Fibroblast of lung (primary cell): ENCODE measurements around the gene DNAJC6. TPM values are rescaled to one million over a fixed set of nuclear protein-coding genes. Genes with fewer than 3 reads are reported as not detected.

Source experiments
- DNase-seq, 2 donors: peaks; one replicate each; pipeline versions ENCODE4 v3.0.0 to v3.0.0-alpha.2; 2010; ENCODE audit warnings: low read depth in 2 of 2
- H2AFZ ChIP-seq: 2 replicates; pipeline ENCODE4 v1.5.1; 2012; ENCODE audit warnings: low read length, control low read depth, inconsistent platforms
- H3K27ac ChIP-seq: 2 replicates; pipeline ENCODE4 v1.5.1; 2011; ENCODE audit warnings: low read length, control low read depth; ENCODE audit not compliant: insufficient read depth
- H3K27me3 ChIP-seq: 2 replicates; pipeline ENCODE4 v1.5.1; 2011; ENCODE audit warnings: mild to moderate bottlenecking, low read length; ENCODE audit not compliant: control insufficient read depth, insufficient read depth
- H3K36me3 ChIP-seq: 2 replicates; pipeline ENCODE4 v1.5.1; 2011; ENCODE audit warnings: low read length; ENCODE audit not compliant: control insufficient read depth, insufficient read depth
- H3K4me1 ChIP-seq: 2 replicates; pipeline ENCODE4 v1.5.1; 2011; ENCODE audit warnings: low read length; ENCODE audit not compliant: control insufficient read depth, insufficient read depth; ENCODE audit errors: extremely low read depth
- H3K4me2 ChIP-seq: 2 replicates; pipeline ENCODE4 v1.5.1; 2011; ENCODE audit warnings: low read length, control low read depth; ENCODE audit not compliant: insufficient read depth; ENCODE audit errors: extremely low read depth
- H3K4me3 ChIP-seq, 4 experiments: fragments of 200-600 bp in 1 of 4; sonication (generic) in 1 of 4; replicated peaks in 1 of 4; 2 replicates each; pipeline ENCODE4 v1.5.1; 2011 to 2016; ENCODE audit warnings: low read length in 4 of 4, low read depth in 3 of 4, mild to moderate bottlenecking in 3 of 4, control low read depth in 2 of 4, inconsistent platforms in 1 of 4, mixed read lengths in 1 of 4; ENCODE audit not compliant: insufficient read depth in 1 of 4; ENCODE audit errors: control extremely low read depth in 1 of 4
- H3K79me2 ChIP-seq: 2 replicates; pipeline ENCODE4 v1.5.1; 2012; ENCODE audit warnings: mild to moderate bottlenecking, low read length, inconsistent platforms; ENCODE audit not compliant: control insufficient read depth, insufficient read depth
- H3K9ac ChIP-seq: 2 replicates; pipeline ENCODE4 v1.5.1; 2011; ENCODE audit warnings: mild to moderate bottlenecking, low read length, control low read depth; ENCODE audit not compliant: insufficient read depth
- H3K9me3 ChIP-seq: 2 replicates; pipeline ENCODE4 v1.5.1; 2012; ENCODE audit warnings: low read depth, low read length; ENCODE audit not compliant: control insufficient read depth, insufficient read depth
- H4K20me1 ChIP-seq: 2 replicates; pipeline ENCODE4 v1.5.1; 2011; ENCODE audit warnings: low read length; ENCODE audit not compliant: control insufficient read depth, insufficient read depth; ENCODE audit errors: extremely low read depth
- CTCF ChIP-seq, 2 donors: IDR thresholded peaks in 1 of 2; conservative IDR thresholded peaks in 1 of 2; 1 replicate in 1 of 2; 2 replicates in 1 of 2; pipeline ENCODE4 v1.5.1; 2011 to 2012; ENCODE audit warnings: low read length in 2 of 2, control low read depth in 1 of 2, inconsistent platforms in 1 of 2, low read depth in 1 of 2, mild to moderate bottlenecking in 1 of 2
- EZH2 ChIP-seq: IDR thresholded peaks from 2 replicates; pipeline ENCODE4 v1.5.1; 2012; ENCODE audit warnings: low read length, control low read depth, mild to moderate bottlenecking; ENCODE audit errors: missing control alignments
- polyA plus RNA-seq, 2 donors: library from polyadenylated mRNA; depleted of rRNA in 1 of 2; stranded (reverse) in 1 of 2; unstranded in 1 of 2; fragments of >200 nt; gene quantifications; 2 replicates each; pipeline ENCODE4 v1.2.1, GENCODE V29; 2011 to 2012; ENCODE audit warnings: missing spikeins in 1 of 2
- total RNA-seq: library from RNA; depleted of rRNA; stranded (reverse); fragments of >200 nt; gene quantifications from 2 replicates; pipeline ENCODE4 v1.2.1, GENCODE V29; 2014

The DNAJC6 gene
- total and polyA plus RNA-seq, 2 donors (not counting 1 experiment from before 2014, with no cell fraction given): 0.33 to 0.98 TPM

GRCh38 chr1:65420590-65421350 lies 111.4 kb downstream of the DNAJC6 start, which contains the start of the genes LEPR and LEPROT:
LEPR (plus strand) TSS chr1:65420668; CDS start chr1:65565566, 144,898 bp downstream.
LEPROT (plus strand) TSS chr1:65420668; CDS start chr1:65420725, 57 bp downstream.
- H4K20me1 ChIP-seq: no peaks in the 10 kb centered on the region
- no peak for TF ChIP-seq EZH2
- no peak for TF ChIP-seq CTCF (conservative IDR thresholded peaks at IDR 0.05 in 1 of 2, IDR thresholded peaks at IDR 0.05 in 1 of 2; ENCODE audit: low read depth in 1 of 2, low read length in 2 of 2)
- H3K36me3 ChIP-seq: no peaks in the 10 kb centered on the region
- peak within 1 kb of the TSS; percentile 89 for H3K27ac ChIP-seq
- peak within 1 kb of the TSS; percentile 72 to 96 (median 84) for H3K4me3 ChIP-seq
- H3K79me2 ChIP-seq: peaks cover 41% of the 10 kb centered on the region
- H3K4me1 ChIP-seq: peaks cover 16% of the 10 kb centered on the region
- DNase-seq: no peak
- H2AFZ ChIP-seq: peak within 1 kb of the TSS; percentile 98
- no peaks in the 10 kb centered on the region for H3K27me3 ChIP-seq
- peak within 1 kb of the TSS; percentile 97 for H3K9ac ChIP-seq
- H3K9me3 ChIP-seq: no peaks in the 10 kb centered on the region
- peak within 1 kb of the TSS; percentile 96 for H3K4me2 ChIP-seq

DNA sequence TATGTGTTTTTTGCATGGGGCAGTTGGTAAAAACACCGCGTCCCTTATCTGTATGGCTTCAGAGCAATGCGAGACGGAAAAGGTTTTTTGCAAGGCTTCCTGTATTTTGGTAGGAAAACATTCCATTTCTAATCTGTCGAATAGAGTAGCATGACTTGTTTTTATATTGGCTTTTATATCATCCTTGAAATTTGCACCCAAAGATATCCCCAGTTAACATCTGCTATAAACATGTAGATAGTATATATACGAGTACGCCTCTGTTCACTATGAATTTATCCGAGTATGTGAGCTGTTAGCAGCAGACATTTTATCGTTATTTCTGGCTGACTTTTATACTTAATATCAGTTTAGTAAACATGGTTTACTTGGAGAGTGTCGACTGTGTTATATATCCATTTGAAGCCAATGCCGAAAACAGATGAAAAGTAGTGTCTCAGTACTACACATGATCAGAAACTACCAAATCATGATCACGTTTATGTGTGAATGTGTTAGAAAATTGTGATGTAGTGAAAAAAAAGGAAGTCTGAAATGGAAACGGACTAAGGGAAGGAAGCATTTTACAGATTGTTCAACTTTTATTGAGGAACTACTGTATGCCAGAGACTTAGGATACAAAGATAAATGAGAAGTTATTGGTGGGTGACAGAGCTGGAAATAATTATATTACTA lies 112.1 kb downstream of the DNAJC6 start:
- Histone ChIP-seq H3K27me3 (no peaks in the 10 kb centered on the region), H3K36me3 (peaks cover 3% of the 10 kb centered on the region), H3K4me3 (peak overlapping the region; percentile 61 to 96 (median 76)), H3K27ac (peak overlapping the region; percentile 89), H3K4me1 (peaks cover 22% of the 10 kb centered on the region), H3K4me2 (peak overlapping the region; percentile 96), H2AFZ (peak overlapping the region; percentile 87), H3K79me2 (peaks cover 41% of the 10 kb centered on the region), H3K9me3 (no peaks in the 10 kb centered on the region), H3K9ac (peak overlapping the region; percentile 97), H4K20me1 (no peaks in the 10 kb centered on the region)
- TF ChIP-seq CTCF (conservative IDR thresholded peaks at IDR 0.05 in 1 of 2, IDR thresholded peaks at IDR 0.05 in 1 of 2; ENCODE audit: low read depth in 1 of 2, low read length in 2 of 2) (no peak), EZH2 (no peak)
- peak in 1 of 2 donors; percentile 39 for DNase-seq
